Measurements from ENCODE around the gene ATXN7L1.

GRCh38 chr7:105650382-105650970 lies 225.9 kb downstream of the ATXN7L1 start:
- TF ChIP-seq RCOR1 (IDR thresholded peaks at IDR 0.05; ENCODE audit: insufficient replicate concordance, low read length) = no peak
- TF ChIP-seq, protein P1, sequence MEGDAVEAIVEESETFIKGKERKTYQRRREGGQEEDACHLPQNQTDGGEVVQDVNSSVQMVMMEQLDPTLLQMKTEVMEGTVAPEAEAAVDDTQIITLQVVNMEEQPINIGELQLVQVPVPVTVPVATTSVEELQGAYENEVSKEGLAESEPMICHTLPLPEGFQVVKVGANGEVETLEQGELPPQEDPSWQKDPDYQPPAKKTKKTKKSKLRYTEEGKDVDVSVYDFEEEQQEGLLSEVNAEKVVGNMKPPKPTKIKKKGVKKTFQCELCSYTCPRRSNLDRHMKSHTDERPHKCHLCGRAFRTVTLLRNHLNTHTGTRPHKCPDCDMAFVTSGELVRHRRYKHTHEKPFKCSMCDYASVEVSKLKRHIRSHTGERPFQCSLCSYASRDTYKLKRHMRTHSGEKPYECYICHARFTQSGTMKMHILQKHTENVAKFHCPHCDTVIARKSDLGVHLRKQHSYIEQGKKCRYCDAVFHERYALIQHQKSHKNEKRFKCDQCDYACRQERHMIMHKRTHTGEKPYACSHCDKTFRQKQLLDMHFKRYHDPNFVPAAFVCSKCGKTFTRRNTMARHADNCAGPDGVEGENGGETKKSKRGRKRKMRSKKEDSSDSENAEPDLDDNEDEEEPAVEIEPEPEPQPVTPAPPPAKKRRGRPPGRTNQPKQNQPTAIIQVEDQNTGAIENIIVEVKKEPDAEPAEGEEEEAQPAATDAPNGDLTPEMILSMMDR (conservative IDR thresholded peaks at IDR 0.05; ENCODE audit: low read depth, low read length) = no peak
- no peak for TF ChIP-seq MAZ (IDR thresholded peaks at IDR 0.05; ENCODE audit: borderline replicate concordance, low read depth, low read length)
- no peak for TF ChIP-seq POLR2A (IDR thresholded peaks at IDR 0.05; ENCODE audit: low read depth, low read length)
- TF ChIP-seq MXI1 (IDR thresholded peaks at IDR 0.05; ENCODE audit: borderline replicate concordance, low read depth, low read length) = no peak
- TF ChIP-seq, protein P2, sequence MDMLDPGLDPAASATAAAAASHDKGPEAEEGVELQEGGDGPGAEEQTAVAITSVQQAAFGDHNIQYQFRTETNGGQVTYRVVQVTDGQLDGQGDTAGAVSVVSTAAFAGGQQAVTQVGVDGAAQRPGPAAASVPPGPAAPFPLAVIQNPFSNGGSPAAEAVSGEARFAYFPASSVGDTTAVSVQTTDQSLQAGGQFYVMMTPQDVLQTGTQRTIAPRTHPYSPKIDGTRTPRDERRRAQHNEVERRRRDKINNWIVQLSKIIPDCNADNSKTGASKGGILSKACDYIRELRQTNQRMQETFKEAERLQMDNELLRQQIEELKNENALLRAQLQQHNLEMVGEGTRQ (IDR thresholded peaks at IDR 0.05; ENCODE audit: low read depth, low read length) = no peak
- TF ChIP-seq NFE2L2 (IDR thresholded peaks at IDR 0.05; ENCODE audit: low read depth, low read length) = no peak
- no peak for TF ChIP-seq RAD21 (IDR thresholded peaks at IDR 0.05; ENCODE audit: low read length)
- no peak for TF ChIP-seq ELK1 (IDR thresholded peaks at IDR 0.05; ENCODE audit: borderline replicate concordance, low read depth, low read length)
- TF ChIP-seq SMC3 (IDR thresholded peaks at IDR 0.05; ENCODE audit: low read depth, low read length) = no peak
- TF ChIP-seq RFX5 (IDR thresholded peaks at IDR 0.05; ENCODE audit: low read depth, low read length) = no peak

All from IMR-90 (cell line).